ENCODE data around the gene NFAM1.
A peak's percentile ranks its signal among the peaks of the same experiment; 100 is the strongest.

- TF ChIP-seq EGR1 (IDR thresholded peaks at IDR 0.05; ENCODE audit: low read depth in 2 of 2) (no peak), CTCF (IDR thresholded peaks at IDR 0.05; ENCODE audit: low read depth, low read length, missing input control) (no peak), SP1 (IDR thresholded peaks at IDR 0.05) (peak; percentile 65), REST (IDR thresholded peaks at IDR 0.05) (peak; percentile 69), ATF3 (IDR thresholded peaks at IDR 0.05) (no peak), RAD21 (IDR thresholded peaks at IDR 0.05) (no peak), TAF1 (conservative IDR thresholded peaks at IDR 0.05) (no peak), JUND (IDR thresholded peaks at IDR 0.05) (no peak), ZBTB33 (IDR thresholded peaks at IDR 0.05) (no peak), FOXA1 (IDR thresholded peaks at IDR 0.05) (no peak)
- TF ChIP-seq, protein P1, sequence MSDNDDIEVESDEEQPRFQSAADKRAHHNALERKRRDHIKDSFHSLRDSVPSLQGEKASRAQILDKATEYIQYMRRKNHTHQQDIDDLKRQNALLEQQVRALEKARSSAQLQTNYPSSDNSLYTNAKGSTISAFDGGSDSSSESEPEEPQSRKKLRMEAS (IDR thresholded peaks at IDR 0.05), result no peak
Measured at GRCh38 chr22:42369250-42370041, 62.8 kb downstream of the NFAM1 start.

All from liver (tissue), 3 donors.